K562 (cell line): ENCODE measurements around the gene TP63. TPM values are rescaled to one million over a fixed set of nuclear protein-coding genes. Genes with fewer than 3 reads are reported as not detected.

ENCODE experiments used
- ATAC-seq: fragments of 200-7000 bp; cut with Tn5 transposase; 3 replicates; pipeline ENCODE4 v1.9.1; 2020; ENCODE audit warnings: moderate library complexity
- BruUV-seq: library from RNA; stranded (reverse); fragments of 400-500 nt; replicated peaks from 2 replicates; lab custom pipeline; 2021; lab: Mats Ljungman, UMichigan
- CTCF ChIA-PET: fragments of 300-600 bp; formaldehyde crosslinking; extraction: SDS; loops from one replicate; lab custom pipeline; 2021; ENCODE audit warnings: low intra/inter-chr PET ratio; lab: Yijun Ruan, JAX
- POLR2A ChIA-PET: fragments of 300-600, 350-650 bp; sonication (Branson Sonifier 250); formaldehyde crosslinking; extraction: SDS; loops from one replicate; lab custom pipeline; 2021; ENCODE audit warnings: antibody characterized with exemption, inconsistent platforms; lab: Yijun Ruan, JAX
- DNase-seq, 4 experiments: peaks; one replicate each; pipeline versions ENCODE4 v3.0.0 to v3.0.0-alpha.2; 2011 to 2018; ENCODE audit warnings: low spot score in 3 of 4, mixed read lengths in 3 of 4; ENCODE audit errors: extremely low read depth in 1 of 4
- FAIRE-seq: peaks from 2 replicates; lab custom pipeline; 2011; peaks lifted over from hg19 to GRCh38; lab: Jason Lieb, UNC
- H2AFZ ChIP-seq: 2 replicates; pipeline ENCODE4 v1.6.0; 2011; ENCODE audit warnings: low read depth, low read length, control low read depth, inconsistent platforms
- H3K27ac ChIP-seq: fragments of 200-600 bp; 3 replicates; pipeline ENCODE4 v1.8.0; 2011; ENCODE audit warnings: low read depth, mild to moderate bottlenecking, control low read depth, inconsistent platforms, low read length, moderate library complexity, mixed read lengths; ENCODE audit errors: extremely low read depth
- H3K27me3 ChIP-seq, 2 experiments: fragments of 300-600 bp in 1 of 2; 2 replicates in 1 of 2; 3 replicates in 1 of 2; pipeline versions ENCODE4 v1.6.0 to v1.8.0; 2011; ENCODE audit warnings: inconsistent platforms in 2 of 2, low read length in 2 of 2, mild to moderate bottlenecking in 1 of 2, mixed read lengths in 1 of 2, moderate library complexity in 1 of 2; ENCODE audit not compliant: control insufficient read depth in 2 of 2, insufficient read depth in 2 of 2
- H3K36me3 ChIP-seq: fragments of 300-600 bp; 3 replicates; pipeline ENCODE4 v1.8.0; 2011; ENCODE audit warnings: mild to moderate bottlenecking, low read length, inconsistent platforms; ENCODE audit not compliant: control insufficient read depth, insufficient read depth
- H3K4me1 ChIP-seq, 2 experiments: fragments of 200-600 bp in 1 of 2; replicated peaks in 1 of 2; 2 replicates in 1 of 2; 3 replicates in 1 of 2; pipeline versions ENCODE4 v1.5.1 to v1.8.0; 2011; ENCODE audit warnings: inconsistent platforms in 2 of 2, low read length in 2 of 2, mild to moderate bottlenecking in 1 of 2, mixed read lengths in 1 of 2, moderate library complexity in 1 of 2; ENCODE audit not compliant: control insufficient read depth in 2 of 2, insufficient read depth in 2 of 2
- H3K4me2 ChIP-seq: 2 replicates; pipeline ENCODE4 v1.6.1; 2011; ENCODE audit warnings: low read length, control low read depth, inconsistent platforms, mixed read lengths; ENCODE audit not compliant: insufficient read depth
- H3K4me3 ChIP-seq: fragments of 200-600 bp; sonication (generic), shearing (Covaris generic); 2 replicates; pipeline ENCODE4 v1.5.1; 2016; ENCODE audit warnings: control low read depth, inconsistent platforms
- H3K79me2 ChIP-seq: fragments of 200-600 bp; 3 replicates; pipeline ENCODE4 v1.8.0; 2011; ENCODE audit warnings: low read length, inconsistent platforms; ENCODE audit not compliant: control insufficient read depth, insufficient read depth
- H3K9ac ChIP-seq, 2 experiments: 2 replicates each; pipeline versions ENCODE4 v1.6.0 to v1.6.1; 2011; ENCODE audit warnings: low read depth in 2 of 2, low read length in 2 of 2, control low read depth in 1 of 2, inconsistent platforms in 1 of 2, mild to moderate bottlenecking in 1 of 2, mixed read lengths in 1 of 2; ENCODE audit not compliant: insufficient read depth in 1 of 2
- H3K9me1 ChIP-seq: one replicate; pipeline ENCODE4 v1.6.0; 2011; ENCODE audit warnings: inconsistent platforms, mild to moderate bottlenecking, low read length, moderate library complexity; ENCODE audit not compliant: control insufficient read depth, insufficient read depth
- H3K9me3 ChIP-seq: replicated peaks from 2 replicates; pipeline ENCODE4 v1.5.1; 2011; ENCODE audit warnings: low read depth, low read length, inconsistent platforms; ENCODE audit not compliant: control insufficient read depth, insufficient read depth
- H4K20me1 ChIP-seq: replicated peaks from 2 replicates; pipeline ENCODE4 v1.6.1; 2011; ENCODE audit warnings: low read length, inconsistent platforms, mixed read lengths; ENCODE audit not compliant: control insufficient read depth, insufficient read depth
- CTCFL ChIP-seq: IDR thresholded peaks from 2 replicates; pipeline ENCODE4 v1.6.1; 2011; ENCODE audit warnings: borderline replicate concordance, low read depth, mild to moderate bottlenecking, moderate library complexity, low read length; ENCODE audit not compliant: insufficient read depth, poor library complexity, severe bottlenecking
- U2AF2 ChIP-seq: fragments of 200-400 bp; formaldehyde crosslinking; optimal IDR thresholded peaks from 2 replicates; pipeline ENCODE3; 2017; ENCODE audit warnings: low read depth, mild to moderate bottlenecking, low read length
- ZNF740 ChIP-seq, 3 experiments: fragments of 200-800 bp in 1 of 3; sonication (Bioruptor generic) in 1 of 3; sonication (generic) in 1 of 3; formaldehyde crosslinking in 1 of 3; IDR thresholded peaks; 2 replicates each; pipeline versions ENCODE4 v1.6.1 to v1.8.0; 2016 to 2022; ENCODE audit warnings: mild to moderate bottlenecking in 2 of 3, missing compliant biosample characterization in 2 of 3, missing genetic modification characterization in 2 of 3, missing genetic modification reagents in 1 of 3
- WGBS: fragments of 100-300 bp; shearing (Covaris generic); methylation state at CpG from one replicate; pipeline ENCODE4 v1.1.6; 2016; ENCODE audit warnings: low coverage, mixed read lengths; ENCODE audit not compliant: insufficient coverage; ENCODE audit errors: missing lambda C conversion rate; 5-methylcytosine and 5-hydroxymethylcytosine counted together
- in situ Hi-C: fragments of 300-500 bp; cut with MboI; formaldehyde crosslinking; loops from 4 replicates; pipeline ENCODE4 v1.15.0; 2018; ENCODE audit warnings: inconsistent platforms, mixed read lengths
- intact Hi-C: fragments of 100-400 bp; cut with micrococcal nuclease; formaldehyde crosslinking; loops from 2 replicates; pipeline ENCODE4 v1.14.2; 2022
- polyA plus RNA-seq, 8 experiments: library from polyadenylated mRNA; depleted of rRNA in 4 of 8; stranded (reverse) in 5 of 8; unstranded in 3 of 8; fragments of >200 nt; fragmentation: Nextera tagmentation in 2 of 8; fragmentation: Illumina TruSeq in 1 of 8; extraction: Ambion mirVana in 2 of 8; extraction: Trizol in 1 of 8; gene quantifications; 2 replicates each; pipeline versions ENCODE4 v1.2.1 to v1.2.3, GENCODE V29; 2011 to 2014; ENCODE audit warnings: inconsistent platforms in 1 of 8, missing spikeins in 1 of 8
- total RNA-seq, 7 experiments: library from RNA; depleted of rRNA in 6 of 7; stranded (reverse); fragments of >200 nt in 6 of 7; fragmentation: Illumina TruSeq in 2 of 7; extraction: Trizol in 2 of 7; gene quantifications; 2 replicates each; pipeline versions ENCODE4 v1.2.1 to v1.2.3, GENCODE V29; 2011 to 2021; ENCODE audit warnings: low replicate concordance in 1 of 7

Gene TP63
- total and polyA plus RNA-seq, 9 of the 15 experiments (the other 6 are each of a cell fraction or from before 2014, with no cell fraction given) = 0.32 to 1.4 (median 0.50) TPM

- ATAC-seq = no peak
- BruUV-seq = no TSS peak
- ChIA-PET POLR2A (no interaction called here), CTCF (no interaction called here)
- no peak for FAIRE-seq
- intact Hi-C loops = no loop called here
- TF ChIP-seq CTCFL = no peak
- TF ChIP-seq U2AF2 = no peak
- no peak for TF ChIP-seq ZNF740 (CRISPR knock-in tag; IDR thresholded peaks at IDR 0.05)
- TF ChIP-seq ZNF740 (tag; IDR thresholded peaks at IDR 0.05) = no peak
- no peak overlapping the region for H3K27ac ChIP-seq
- H3K9ac ChIP-seq = no peak overlapping the region
- no peaks in the 10 kb centered on the region for H3K9me1 ChIP-seq
- H3K27me3 ChIP-seq = no peaks in the 10 kb centered on the region
- no peaks in the 10 kb centered on the region for H3K4me1 ChIP-seq
- no peaks in the 10 kb centered on the region for H3K79me2 ChIP-seq
- no peak for DNase-seq
- in situ Hi-C loops = no loop called here
- no peak overlapping the region for H2AFZ ChIP-seq
- no peak overlapping the region for H3K4me2 ChIP-seq
- no peak overlapping the region for H3K4me3 ChIP-seq
- WGBS = 11% methylated on average over 6 of the region's 6 CpGs
- no peaks in the 10 kb centered on the region for H4K20me1 ChIP-seq
- no peaks in the 10 kb centered on the region for H3K9me3 ChIP-seq
- no peaks in the 10 kb centered on the region for H3K36me3 ChIP-seq
Observed at GRCh38 chr3:189631409-189631808, 220 bp downstream of the TP63 start.
